Measurements from ENCODE around the gene DYRK1A. TPM values are rescaled to one million over a fixed set of nuclear protein-coding genes. Genes with fewer than 3 reads are reported as not detected.

The DYRK1A gene
- total RNA-seq, 2 donors from 2014 or later = 57.5 to 57.7 TPM

GRCh38 chr21:37369307-37369854 is 2.8 kb downstream of the DYRK1A start:
- no peaks in the 10 kb centered on the region for H3K27me3 ChIP-seq
- no peak for TF ChIP-seq CTCF (IDR thresholded peaks at IDR 0.05)
- no peaks in the 10 kb centered on the region for H3K36me3 ChIP-seq
- H3K4me3 ChIP-seq = no peak overlapping the region
- H3K4me1 ChIP-seq = peaks cover 14% of the 10 kb centered on the region
- no peak for DNase-seq
- intact Hi-C loops (cut with DNase I) = no loop called here
- no peak overlapping the region for H3K27ac ChIP-seq
- no peak overlapping the region for H3K9ac ChIP-seq (ENCODE audit: low read depth in 2 of 2, low read length in 2 of 2)
- H3K9me3 ChIP-seq = no peaks in the 10 kb centered on the region

GRCh38 chr21:37370152-37371040 is 3.8 kb downstream of the DYRK1A start:
- intact Hi-C loops (cut with DNase I) = loop anchor here (10.0 kb wide), 1 partner anchor 74 kb away; no protein-coding TSS in a partner anchor
- Histone ChIP-seq H3K27me3 (no peaks in the 10 kb centered on the region), H3K9me3 (no peaks in the 10 kb centered on the region), H3K4me3 (no peak overlapping the region), H3K9ac (ENCODE audit: low read depth in 2 of 2, low read length in 2 of 2) (no peak overlapping the region), H3K4me1 (peaks cover 14% of the 10 kb centered on the region), H3K36me3 (no peaks in the 10 kb centered on the region), H3K27ac (peak overlapping the region; percentile 4)
- no peak for DNase-seq
- no peak for TF ChIP-seq CTCF (IDR thresholded peaks at IDR 0.05)

- Histone ChIP-seq H3K4me1 (peaks cover 19% of the 10 kb centered on the region), H3K9me3 (no peaks in the 10 kb centered on the region), H3K27ac (peak overlapping the region; percentile 4), H3K4me3 (no peak overlapping the region), H3K9ac (ENCODE audit: low read depth in 2 of 2, low read length in 2 of 2) (no peak overlapping the region), H3K36me3 (no peaks in the 10 kb centered on the region), H3K27me3 (no peaks in the 10 kb centered on the region)
- no peak for DNase-seq
- intact Hi-C loops (cut with DNase I) = loop anchor here (10.0 kb wide), 1 partner anchor 74 kb away; no protein-coding TSS in a partner anchor
- no peak for TF ChIP-seq CTCF (IDR thresholded peaks at IDR 0.05)
Observed at GRCh38 chr21:37371041-37371397, 4.4 kb downstream of the DYRK1A start.

- H3K36me3 ChIP-seq = no peaks in the 10 kb centered on the region
- H3K27me3 ChIP-seq = no peaks in the 10 kb centered on the region
- peaks cover 19% of the 10 kb centered on the region for H3K4me1 ChIP-seq
- TF ChIP-seq CTCF (IDR thresholded peaks at IDR 0.05) = no peak
- H3K9me3 ChIP-seq = no peaks in the 10 kb centered on the region
- no peak overlapping the region for H3K4me3 ChIP-seq
- no peak overlapping the region for H3K9ac ChIP-seq (ENCODE audit: low read depth in 2 of 2, low read length in 2 of 2)
- no peak for DNase-seq
- no peak overlapping the region for H3K27ac ChIP-seq
- intact Hi-C loops (cut with DNase I) = loop anchor here (10.0 kb wide), 1 partner anchor 73 kb away; no protein-coding TSS in a partner anchor
Observed at GRCh38 chr21:37372127-37372731, 5.7 kb downstream of the DYRK1A start.

- TF ChIP-seq CTCF (IDR thresholded peaks at IDR 0.05) = no peak
- DNase-seq = no peak
- no peaks in the 10 kb centered on the region for H3K27me3 ChIP-seq
- no peaks in the 10 kb centered on the region for H3K9me3 ChIP-seq
- no peak overlapping the region for H3K27ac ChIP-seq
- H3K9ac ChIP-seq (ENCODE audit: low read depth in 2 of 2, low read length in 2 of 2) = no peak overlapping the region
- peaks cover 19% of the 10 kb centered on the region for H3K4me1 ChIP-seq
- intact Hi-C loops (cut with DNase I) = loop anchor here (10.0 kb wide), 1 partner anchor 72 kb away; no protein-coding TSS in a partner anchor
- H3K36me3 ChIP-seq = no peaks in the 10 kb centered on the region
- H3K4me3 ChIP-seq = no peak overlapping the region
Observed at GRCh38 chr21:37372951-37373350, 6.4 kb downstream of the DYRK1A start.
